ENCODE results near the gene C15orf62. TPM values are rescaled to one million over a fixed set of nuclear protein-coding genes. Genes with fewer than 3 reads are reported as not detected.

C15orf62 gene, protein sequence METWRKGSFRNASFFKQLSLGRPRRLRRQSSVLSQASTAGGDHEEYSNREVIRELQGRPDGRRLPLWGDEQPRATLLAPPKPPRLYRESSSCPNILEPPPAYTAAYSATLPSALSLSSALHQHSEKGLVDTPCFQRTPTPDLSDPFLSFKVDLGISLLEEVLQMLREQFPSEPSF
- total RNA-seq = under 1 TPM in 1 of 4 donors, not detected in 3; 0.59 TPM

DNA sequence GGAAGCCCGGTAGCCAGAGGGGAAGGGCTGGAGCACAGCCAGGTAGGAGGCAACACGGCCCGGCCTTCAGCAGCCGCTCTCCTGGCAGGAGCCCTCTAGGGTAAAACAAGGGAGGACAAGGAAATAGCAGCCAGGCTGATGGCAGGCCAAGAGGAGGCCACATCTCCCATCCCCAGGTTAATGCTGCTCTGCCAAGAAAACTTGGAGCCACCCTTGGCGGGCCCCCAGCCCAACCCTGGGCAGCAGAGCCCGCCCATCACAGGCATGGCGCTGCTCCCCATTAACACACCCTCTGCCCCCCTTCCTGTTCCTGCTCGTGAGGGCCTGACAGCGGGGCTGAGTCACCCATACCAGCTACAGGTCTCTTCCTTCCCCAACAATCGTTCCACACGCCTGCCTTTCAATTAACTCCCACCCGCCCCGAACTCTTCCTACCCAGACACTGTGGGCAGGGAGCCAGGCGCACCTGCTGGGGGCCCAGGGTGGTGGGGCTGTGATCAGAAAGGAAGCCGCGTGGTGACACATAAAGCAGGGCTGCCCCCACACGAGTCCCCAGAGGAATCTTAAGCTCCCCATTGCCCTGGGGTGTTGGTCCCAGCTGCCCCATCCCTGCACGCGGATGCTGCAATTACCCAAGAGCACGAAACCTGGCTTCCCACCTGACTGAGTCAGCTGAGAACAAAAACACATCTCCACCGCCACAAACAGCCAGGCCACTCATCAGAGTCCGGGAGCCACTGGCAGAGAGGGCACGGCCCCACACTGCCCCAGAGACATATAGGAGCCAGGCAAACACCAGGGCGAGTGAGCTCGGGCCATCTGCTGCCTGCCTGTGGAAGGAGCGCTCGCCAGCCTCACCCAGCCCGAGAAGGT is at the start of gene C15orf62:
Gene C15orf62 (plus strand): TSS at position 707 of the 873 bp plus-strand sequence. CDS start 516 bp downstream, outside the sequence.
- Histone ChIP-seq H3K4me1 (peaks cover 0 to 45% (median 26%) of the 10 kb centered on the region in 4 donors), H3K27me3 (no peaks in the 10 kb centered on the region), H3K27ac (peak within 1 kb of the TSS in 3 of 4 donors; percentile 61 to 75 (median 71)), H3K9me3 (no peaks in the 10 kb centered on the region), H3K4me3 (no peak within 1 kb of the TSS), H3K36me3 (peaks cover 0 to 76% (median 8%) of the 10 kb centered on the region in 3 donors)
- peak in 1 of 2 donors; percentile 14 for DNase-seq (ENCODE audit: low spot score in 2 of 2)
- WGBS, 2 donors = 58 to 61% methylated on average over 28 of the region's 28 CpGs
- TF ChIP-seq, protein P1, sequence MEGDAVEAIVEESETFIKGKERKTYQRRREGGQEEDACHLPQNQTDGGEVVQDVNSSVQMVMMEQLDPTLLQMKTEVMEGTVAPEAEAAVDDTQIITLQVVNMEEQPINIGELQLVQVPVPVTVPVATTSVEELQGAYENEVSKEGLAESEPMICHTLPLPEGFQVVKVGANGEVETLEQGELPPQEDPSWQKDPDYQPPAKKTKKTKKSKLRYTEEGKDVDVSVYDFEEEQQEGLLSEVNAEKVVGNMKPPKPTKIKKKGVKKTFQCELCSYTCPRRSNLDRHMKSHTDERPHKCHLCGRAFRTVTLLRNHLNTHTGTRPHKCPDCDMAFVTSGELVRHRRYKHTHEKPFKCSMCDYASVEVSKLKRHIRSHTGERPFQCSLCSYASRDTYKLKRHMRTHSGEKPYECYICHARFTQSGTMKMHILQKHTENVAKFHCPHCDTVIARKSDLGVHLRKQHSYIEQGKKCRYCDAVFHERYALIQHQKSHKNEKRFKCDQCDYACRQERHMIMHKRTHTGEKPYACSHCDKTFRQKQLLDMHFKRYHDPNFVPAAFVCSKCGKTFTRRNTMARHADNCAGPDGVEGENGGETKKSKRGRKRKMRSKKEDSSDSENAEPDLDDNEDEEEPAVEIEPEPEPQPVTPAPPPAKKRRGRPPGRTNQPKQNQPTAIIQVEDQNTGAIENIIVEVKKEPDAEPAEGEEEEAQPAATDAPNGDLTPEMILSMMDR (IDR thresholded peaks at IDR 0.05) = no peak
- no peak for TF ChIP-seq POLR2A (IDR thresholded peaks at IDR 0.05)
- TF ChIP-seq EP300 (IDR thresholded peaks at IDR 0.05) = no peak

DNA sequence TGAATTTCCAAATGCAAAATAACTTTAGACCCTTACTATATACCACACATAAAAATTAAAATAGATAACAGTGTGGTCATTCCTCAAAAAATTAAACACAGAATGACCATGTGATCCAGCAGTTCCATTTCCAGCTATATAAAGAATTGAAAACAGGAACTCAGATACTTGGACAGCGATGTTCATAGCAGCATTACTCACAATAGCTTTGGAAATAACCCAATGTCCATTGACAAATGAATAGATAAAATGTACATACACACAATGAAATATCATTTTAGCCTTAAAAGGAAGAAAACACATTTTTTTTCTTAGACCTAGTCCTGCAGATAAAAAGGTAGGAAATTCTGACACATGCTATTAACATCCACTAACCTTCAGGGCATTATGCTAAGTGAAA is 48.1 kb upstream of the C15orf62 start:
- Histone ChIP-seq H3K4me3 (no peak overlapping the region), H3K27me3 (no peaks in the 10 kb centered on the region), H3K27ac (no peak overlapping the region), H3K9me3 (no peaks in the 10 kb centered on the region), H3K36me3 (no peaks in the 10 kb centered on the region), H3K4me1 (no peaks in the 10 kb centered on the region)
- no peak for DNase-seq (ENCODE audit: low spot score in 2 of 2)
- TF ChIP-seq POLR2A (IDR thresholded peaks at IDR 0.05) = no peak
- TF ChIP-seq, protein P1 (IDR thresholded peaks at IDR 0.05) = no peak
- TF ChIP-seq EP300 (IDR thresholded peaks at IDR 0.05) = no peak
- WGBS, 2 donors = 82 to 83% methylated on average over 1 of the region's 1 CpG

DNA sequence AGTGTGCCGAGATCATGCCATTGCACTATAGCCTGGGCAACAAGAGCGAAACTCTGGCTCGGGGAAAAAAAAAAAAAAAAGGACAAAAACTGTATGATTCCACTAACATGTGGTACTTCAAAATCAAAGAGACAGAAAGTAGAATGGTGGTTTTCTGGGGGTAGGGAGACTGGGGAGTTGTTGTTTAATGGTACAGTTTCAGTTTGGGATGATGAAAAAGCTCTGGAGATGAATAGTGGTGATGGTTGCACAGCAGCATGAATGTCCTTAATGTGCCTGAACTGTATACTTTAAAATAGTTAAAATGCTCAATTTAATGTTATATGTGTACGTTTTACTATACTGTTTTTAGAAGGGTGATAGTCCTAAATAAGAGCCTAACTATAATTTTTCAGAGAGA is 47.4 kb upstream of the C15orf62 start:
- H3K4me3 ChIP-seq = no peak overlapping the region
- no peak overlapping the region for H3K27ac ChIP-seq
- no peak for DNase-seq (ENCODE audit: low spot score in 2 of 2)
- no peaks in the 10 kb centered on the region for H3K36me3 ChIP-seq
- H3K4me1 ChIP-seq = no peaks in the 10 kb centered on the region
- H3K9me3 ChIP-seq = no peaks in the 10 kb centered on the region
- H3K27me3 ChIP-seq = no peaks in the 10 kb centered on the region
- TF ChIP-seq EP300 (IDR thresholded peaks at IDR 0.05) (no peak), POLR2A (IDR thresholded peaks at IDR 0.05) (no peak)
- TF ChIP-seq, protein P1 (IDR thresholded peaks at IDR 0.05) = no peak
- 90 to 92% methylated on average over 4 of the region's 4 CpGs for WGBS, 2 donors

DNA sequence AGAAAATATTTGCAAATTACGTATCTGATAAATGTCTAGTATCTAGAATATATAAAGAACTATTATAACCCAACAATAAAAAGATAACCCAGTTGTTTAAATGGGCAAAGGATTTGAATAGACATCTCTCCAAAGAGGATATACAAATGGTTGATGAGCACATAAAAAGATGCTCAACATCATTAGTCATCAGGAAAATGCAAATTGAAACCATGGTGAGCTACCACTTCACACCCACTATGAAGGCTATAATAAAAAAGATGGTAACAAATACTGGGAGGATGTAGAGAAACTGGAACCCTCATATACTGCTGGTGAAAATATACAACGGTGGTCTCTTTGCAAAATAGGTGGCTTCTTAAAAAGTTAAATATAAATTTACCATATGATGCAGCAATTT is 46.8 kb upstream of the C15orf62 start:
- H3K9me3 ChIP-seq = no peaks in the 10 kb centered on the region
- no peaks in the 10 kb centered on the region for H3K4me1 ChIP-seq
- H3K4me3 ChIP-seq = no peak overlapping the region
- 89 to 96% methylated on average over 2 of the region's 2 CpGs for WGBS, 2 donors
- no peaks in the 10 kb centered on the region for H3K27me3 ChIP-seq
- no peaks in the 10 kb centered on the region for H3K36me3 ChIP-seq
- no peak for TF ChIP-seq EP300 (IDR thresholded peaks at IDR 0.05)
- TF ChIP-seq, protein P1 (IDR thresholded peaks at IDR 0.05) = no peak
- TF ChIP-seq POLR2A (IDR thresholded peaks at IDR 0.05) = no peak
- DNase-seq (ENCODE audit: low spot score in 2 of 2) = no peak
- H3K27ac ChIP-seq = no peak overlapping the region

DNA sequence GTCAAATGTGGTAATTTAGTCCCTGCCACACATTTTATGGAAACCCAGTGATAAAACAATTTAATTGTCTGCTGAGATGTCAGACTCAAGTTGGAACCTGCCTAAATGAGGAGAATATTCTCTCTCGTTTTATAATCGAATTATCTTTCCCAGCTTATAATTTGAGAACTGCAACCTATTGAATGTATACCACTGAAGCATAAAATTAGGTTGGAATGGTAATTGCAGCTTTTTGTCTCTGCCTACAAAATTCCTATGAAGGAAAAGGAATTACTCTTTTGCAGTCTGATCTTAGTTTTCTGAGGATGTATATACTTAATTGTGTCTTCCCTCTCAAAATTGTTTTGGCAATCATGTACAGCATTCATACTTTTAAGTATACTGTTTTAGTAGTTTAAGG is 45.9 kb upstream of the C15orf62 start:
- H3K27ac ChIP-seq = no peak overlapping the region
- H3K4me1 ChIP-seq = no peaks in the 10 kb centered on the region
- WGBS, 2 donors = 87 to 93% methylated on average over 2 of the region's 2 CpGs
- no peak for DNase-seq (ENCODE audit: low spot score in 2 of 2)
- peaks cover 0 to 9% (median 0%) of the 10 kb centered on the region in 3 donors for H3K36me3 ChIP-seq
- no peaks in the 10 kb centered on the region for H3K27me3 ChIP-seq
- H3K9me3 ChIP-seq = no peaks in the 10 kb centered on the region
- TF ChIP-seq, protein P1 (IDR thresholded peaks at IDR 0.05) = no peak
- TF ChIP-seq POLR2A (IDR thresholded peaks at IDR 0.05) = no peak
- no peak for TF ChIP-seq EP300 (IDR thresholded peaks at IDR 0.05)
- H3K4me3 ChIP-seq = no peak overlapping the region

All from tibial nerve (tissue), 4 donors.